Non-pigmented ciliary epithelial cell (primary cell): ENCODE results near the gene DAND5.

Source experiments
- DNase-seq: peaks from one replicate; pipeline ENCODE4 v3.0.0-alpha.2; 2010; ENCODE audit warnings: low read depth

DAND5 gene

DNA sequence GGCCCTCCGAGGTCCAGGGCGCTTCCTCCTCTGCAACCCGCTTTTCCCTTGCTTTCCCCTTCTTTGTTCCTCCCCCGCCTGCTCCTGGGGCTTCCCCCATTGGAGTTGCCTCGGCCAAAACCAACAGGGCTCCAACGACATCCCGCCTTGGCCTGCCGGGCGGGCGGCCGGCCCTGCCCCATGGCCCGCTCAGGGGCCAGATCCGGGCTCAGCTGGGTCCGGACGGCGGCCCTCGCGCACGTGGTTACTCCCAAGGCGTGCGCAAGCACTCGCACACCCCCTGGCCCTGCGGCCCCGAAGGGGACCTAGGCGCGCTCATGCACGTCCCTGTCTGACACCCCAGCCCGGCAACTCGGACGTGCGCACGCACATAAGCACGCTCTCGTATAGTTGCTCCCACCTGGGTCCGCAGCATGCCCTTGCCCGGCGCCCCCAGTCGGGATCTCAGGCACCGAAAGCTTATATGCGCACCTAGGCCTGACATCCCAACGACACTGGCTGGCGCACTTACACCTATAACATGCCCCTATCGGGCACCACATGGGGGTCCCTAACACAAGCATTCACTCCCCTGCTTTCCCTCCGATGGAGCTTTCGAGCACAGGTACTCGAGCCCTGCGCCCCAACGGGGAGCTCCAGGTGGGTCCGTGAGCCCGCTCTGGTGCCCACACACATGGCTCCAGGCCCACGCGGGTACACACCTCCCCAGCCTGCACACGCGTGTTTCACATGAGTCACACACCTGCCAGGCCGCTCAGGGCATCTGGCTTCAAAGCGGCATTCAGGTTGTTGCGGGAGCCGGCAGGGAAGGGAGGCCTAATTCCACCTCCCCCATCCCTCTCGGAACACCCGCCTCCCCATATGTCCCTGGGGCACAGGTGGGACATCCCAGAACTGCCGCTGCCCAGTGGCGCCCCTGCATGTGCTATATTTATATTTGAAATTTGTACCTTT is 40.9 kb downstream of the DAND5 start:
- DNase-seq: no peak

DNA sequence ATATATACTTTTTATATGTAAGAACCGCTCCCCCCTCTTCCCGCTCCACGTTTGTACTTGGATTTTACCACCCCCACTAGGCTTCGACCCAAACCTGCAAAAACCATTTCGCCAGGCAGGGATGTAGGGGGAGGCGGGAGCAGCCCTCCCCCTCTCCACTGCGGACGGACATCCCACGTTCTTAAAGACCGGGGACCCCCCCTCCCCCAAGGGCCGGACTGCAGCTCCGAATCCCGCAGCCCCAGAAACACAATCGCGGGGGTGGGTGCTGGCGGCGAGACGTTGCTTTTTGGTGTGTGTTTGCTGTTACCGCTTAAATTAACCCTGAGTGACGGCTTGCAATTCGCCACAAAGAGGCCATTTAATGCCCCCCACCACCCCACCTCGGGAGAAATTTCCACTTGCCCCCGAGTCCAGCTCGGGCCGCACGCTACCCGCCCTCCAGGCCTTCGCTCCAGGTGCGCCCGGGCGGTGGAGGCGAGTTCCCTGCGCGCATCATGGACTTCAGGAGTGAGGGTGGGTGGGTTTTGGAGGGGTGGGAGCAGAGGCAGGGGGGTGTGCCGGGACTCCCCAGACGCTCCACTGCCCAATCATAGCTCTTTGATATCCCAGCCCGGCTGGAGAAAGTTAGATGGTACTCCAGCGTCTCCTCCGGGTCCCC is 41.7 kb downstream of the DAND5 start:
- no peak for DNase-seq

DNA sequence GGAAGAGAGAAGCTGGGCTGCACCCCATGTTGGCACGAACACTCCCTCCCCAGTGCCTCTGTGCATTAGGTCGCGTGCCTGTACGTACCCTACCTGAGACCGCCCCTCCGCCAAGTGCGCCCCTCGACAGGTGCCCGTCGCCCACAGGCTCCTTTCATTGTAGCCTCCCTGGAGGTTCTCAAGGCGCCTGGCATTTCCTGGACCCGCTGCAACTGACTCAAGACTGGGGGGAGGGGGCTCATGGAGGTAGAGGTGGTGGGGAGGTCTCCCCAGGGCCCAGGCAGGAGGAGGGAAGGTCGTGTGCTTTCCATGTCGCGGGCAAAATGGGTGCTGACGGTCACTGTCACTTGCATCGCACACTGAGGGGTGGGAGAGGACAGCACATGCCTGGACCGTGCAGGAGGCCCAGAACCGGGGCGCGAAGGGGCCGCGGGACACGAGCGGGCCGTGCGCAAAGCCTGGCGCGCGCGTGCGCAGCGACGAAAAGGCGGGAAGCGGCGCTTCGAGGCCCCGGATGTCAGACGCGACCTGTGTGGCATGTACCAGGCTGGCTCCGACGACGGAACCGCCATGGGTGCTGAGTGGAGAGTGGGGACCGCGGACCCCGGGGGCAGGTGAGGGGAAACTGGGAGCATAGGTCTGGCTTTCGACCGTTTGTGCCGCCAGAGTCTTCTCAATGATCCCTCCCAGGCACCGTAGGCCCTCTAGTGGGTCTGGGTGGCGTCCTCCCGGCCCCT is 42.4 kb downstream of the DAND5 start:
- no peak for DNase-seq

DNA sequence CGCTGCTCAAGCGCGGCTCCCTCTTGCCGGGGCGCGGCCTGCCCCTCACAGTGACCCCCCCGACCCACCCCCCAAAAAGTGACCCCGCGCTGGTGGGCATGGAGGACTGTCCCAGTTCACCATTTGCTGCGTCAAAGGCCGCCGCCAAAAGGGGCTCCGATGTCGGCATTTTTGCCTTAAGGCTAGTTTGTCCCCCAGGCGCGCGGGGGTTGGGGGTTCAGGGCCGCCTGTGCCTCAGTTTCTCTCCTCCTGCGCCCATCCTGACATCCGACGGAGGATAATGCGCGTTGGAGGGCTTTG is 43.0 kb downstream of the DAND5 start:
- DNase-seq: no peak

DNA sequence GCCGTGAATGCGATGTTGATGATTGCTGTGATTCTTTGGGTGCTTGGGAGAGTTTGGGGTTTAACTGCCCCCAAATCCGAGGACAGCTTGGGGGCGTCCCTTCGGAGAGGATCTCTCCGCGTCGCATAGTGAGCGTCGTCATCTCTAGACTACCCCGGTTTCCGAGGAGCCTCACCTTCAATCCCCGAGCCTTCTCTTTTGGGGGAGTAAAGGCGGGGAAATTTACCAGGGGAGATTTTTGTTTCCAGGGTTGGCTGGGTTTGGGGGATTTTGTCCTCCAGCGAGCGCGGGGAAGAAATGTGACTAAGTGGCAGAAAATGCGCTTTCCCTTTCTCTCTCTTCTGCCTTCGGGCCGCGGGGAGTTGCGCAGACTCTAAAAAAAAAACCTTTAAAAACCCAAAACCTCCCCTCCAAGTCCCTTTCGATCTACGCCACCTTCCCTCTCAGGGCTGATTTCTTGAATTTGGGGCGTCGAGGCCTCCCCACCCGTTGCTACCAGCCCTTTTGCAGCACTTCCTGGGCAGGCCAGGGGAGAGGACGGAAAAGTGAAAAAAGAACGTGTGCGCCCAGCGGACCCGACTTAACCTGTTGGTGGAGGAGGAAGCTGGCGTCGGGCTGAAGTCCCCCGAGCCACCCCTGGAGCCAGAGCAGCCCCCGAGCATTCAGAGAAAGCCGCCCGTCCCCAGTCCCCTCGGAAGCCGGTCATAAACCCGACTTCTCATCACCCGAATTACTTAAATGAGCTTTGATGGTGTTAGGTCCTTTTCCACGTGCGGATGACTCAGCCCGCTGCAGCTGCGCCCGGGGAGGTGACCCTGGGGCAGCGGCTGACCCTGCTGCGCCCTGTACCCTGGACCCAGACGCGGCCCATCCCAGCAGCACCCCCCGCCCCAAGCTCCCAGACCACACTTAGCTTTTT is 43.6 kb downstream of the DAND5 start:
- no peak for DNase-seq

DNA sequence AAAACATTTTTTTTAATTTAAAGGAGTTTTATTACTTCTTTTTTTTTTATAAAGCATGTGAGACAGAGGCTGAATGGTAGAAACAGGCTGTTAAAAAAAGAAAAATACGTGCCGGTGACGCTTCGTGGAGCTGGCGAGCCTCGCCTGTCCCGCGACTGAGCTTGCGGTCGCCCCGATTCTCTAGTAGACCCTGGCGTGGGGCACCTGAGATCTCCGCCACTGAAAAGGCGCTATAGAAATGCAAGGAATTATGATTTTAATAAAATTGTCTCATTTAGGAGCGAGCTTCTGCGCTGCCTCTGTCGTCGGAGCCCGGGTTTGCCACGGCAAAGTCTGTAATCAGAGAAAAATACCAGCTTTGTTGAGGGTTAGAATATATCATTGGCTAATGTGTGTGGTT is 44.3 kb downstream of the DAND5 start:
- no peak for DNase-seq

DNA sequence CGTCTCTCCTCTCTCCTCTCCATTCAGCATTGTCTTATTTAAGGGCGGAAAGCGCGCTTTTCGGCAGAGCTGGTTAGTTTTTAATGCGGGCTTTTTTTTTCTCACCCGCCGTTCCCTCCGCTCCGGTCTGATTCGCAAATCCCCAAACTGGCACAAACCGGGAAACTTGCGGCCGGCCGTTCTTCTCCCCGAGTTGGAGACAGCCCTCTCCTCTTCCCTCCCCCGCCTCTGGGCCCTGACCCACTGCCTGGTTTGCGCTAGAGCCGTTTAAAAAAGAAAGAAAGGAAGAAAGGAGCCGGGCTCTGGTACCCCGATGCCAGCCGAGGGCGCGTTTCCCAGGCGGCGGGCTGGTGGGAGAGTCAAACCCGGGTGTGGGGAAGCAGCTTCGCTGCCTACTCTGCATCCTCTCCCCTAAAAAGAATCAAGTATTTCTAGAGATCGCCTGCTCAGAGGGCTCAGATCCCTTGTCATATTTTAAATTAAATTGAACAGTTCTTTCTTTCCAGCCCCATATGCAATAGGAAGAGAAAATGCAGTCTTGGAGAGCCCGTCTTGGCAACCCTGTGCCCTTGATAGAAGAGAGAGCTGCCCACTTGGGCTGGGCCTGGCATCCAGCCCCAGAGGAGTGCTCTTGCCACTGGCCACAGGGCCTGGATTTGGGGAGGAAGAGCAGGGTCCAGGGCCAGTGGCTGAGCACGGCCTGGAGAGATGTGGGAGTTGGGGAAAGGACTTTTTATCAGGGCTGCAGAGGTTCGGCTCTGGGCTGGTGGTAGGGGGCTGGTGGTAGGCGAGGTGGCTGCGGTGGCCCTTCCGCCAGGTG is 44.9 kb downstream of the DAND5 start:
- no peak for DNase-seq

DNA sequence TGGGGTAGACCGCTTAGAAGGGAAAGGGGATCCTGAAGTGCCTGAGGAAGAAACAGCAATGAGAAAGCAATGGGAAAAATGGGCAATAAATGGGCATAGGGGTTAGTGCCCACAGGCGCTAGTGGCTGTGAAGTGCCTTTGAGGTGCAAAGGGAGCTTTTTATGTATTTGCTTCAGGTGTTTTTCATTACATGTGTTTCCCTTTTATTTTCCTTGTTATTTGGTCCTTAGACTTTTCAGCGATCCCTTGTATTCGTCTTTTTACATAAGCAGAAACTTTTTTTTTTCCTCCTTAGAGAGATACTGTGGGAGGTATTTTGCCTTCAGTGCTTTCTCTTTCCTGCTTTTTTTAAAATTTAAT is 45.5 kb downstream of the DAND5 start:
- DNase-seq: no peak

DNA sequence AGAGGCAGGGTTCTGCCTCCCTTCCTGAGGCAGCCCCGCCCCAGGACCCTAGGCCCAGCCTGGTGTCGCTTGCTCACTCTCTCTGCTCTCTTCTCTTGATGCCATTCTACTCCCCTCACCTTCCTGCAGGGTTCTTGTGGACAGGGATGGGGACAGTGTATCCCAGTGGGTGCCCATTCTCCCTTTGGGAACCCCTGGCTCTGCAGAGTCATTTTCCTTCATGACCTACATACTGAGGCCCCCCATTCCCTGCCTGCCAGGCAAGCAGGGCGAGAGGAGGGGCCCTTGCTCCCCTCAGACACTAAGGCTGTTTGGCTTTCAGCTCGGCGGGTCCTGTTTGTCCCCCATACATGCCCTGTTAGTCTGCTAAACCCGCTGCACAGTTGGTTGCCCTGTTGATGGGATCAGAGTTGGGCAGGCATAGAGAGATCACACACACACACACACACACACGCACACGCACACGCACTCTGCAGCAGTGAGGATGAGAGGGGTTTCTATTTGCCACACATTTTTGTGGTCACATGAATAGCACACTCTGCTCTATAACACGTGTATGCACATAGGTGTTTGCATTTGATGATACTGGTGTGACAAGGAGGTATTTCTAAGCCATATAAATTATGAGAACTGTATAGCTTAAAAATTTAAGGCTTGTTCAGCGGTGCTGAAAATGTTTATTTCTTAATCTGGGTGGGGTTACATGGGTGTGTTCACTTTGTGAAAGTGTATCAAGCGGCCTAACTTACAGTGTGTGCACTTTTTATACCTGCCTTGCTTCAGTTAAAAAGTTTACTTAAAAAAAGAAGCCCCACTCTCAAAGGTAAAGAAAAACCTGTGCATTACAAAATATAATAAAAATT is 46.2 kb downstream of the DAND5 start:
- no peak for DNase-seq

DNA sequence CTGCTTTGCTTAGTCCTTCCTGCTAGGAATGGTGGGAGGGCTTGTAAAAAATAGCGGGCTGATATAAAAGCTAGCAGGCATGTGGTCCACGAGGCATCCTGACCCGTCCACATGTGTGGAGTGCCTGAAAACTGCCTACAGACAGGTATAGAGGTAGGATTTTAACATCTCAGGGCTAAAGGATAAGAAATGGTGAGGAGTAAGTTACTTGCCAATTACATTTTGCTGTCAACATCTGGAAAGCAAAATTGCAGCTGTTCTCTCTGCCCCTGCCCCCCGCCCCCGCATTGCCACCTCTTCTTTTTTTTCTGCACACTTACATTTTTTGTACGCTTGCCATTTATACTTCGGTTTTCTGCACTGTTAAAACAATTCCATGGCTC is 46.9 kb downstream of the DAND5 start:
- no peak for DNase-seq

DNA sequence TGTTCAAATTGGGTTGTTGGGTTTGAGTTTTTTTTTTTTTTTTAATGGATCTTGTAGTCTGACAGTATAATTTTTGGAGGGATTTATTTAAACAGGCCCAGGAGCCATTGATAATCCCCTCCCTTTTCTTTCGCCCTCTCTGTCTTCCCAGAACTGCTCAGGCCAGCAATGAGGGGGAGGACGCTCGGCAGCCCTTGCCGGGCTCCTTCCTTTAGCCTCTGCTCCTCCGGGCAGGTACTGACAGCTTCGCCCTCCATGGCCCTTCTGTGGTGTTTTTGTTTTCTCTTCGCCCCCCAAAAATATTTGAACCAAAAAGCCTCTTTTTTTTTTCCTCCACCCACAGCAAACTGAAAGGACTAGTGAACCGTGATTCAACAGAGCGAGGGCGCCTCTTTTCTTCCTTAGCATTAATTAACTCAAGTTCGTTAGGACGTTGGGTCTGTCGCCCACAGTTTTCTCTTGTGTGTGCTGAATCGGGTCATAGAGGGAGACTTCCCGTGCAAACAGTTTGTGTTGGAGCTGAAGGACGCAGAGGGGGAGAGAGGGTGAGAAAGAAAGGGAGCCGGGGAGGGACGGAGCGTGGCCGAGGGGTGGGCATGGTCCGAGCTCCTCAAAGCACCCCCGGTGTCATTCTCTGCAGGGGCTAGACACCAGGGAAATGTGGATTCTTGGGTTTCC is 47.4 kb downstream of the DAND5 start:
- no peak for DNase-seq

DNA sequence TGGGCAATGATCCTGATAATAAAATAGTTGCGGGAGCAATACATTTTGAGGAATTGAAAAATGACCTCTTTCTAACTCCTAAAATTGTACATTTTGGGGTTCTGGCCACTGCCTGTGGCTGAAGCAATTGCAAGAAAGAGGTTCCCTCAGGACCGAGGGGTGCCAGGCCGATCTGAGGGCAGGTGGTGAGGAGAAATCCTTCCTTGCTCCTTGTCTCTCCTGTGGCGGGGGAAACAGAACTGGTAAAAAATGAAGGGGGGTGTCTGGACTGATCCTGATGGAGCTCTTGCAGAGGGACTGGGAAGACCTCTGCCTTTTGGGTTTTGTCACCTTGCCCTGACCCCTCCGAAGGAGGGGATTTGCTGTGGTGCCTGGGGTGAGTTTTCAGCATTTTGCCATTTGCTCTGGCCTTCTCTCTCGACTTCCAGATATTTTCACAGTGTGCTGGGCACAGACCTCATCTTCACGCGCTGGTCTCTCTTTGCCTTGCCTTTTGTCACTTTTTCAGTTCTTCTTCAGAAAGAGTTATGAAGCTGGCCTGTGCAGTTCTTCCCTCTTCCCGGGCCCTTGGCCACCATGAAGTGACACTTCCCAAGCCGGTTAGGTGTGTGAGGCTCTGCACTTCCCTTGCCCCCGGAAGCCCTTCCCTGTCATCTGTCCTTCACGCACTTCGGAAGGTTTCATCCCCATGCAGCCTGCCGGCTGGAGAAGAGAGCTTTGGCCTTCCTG is 48.1 kb downstream of the DAND5 start:
- DNase-seq: no peak

DNA sequence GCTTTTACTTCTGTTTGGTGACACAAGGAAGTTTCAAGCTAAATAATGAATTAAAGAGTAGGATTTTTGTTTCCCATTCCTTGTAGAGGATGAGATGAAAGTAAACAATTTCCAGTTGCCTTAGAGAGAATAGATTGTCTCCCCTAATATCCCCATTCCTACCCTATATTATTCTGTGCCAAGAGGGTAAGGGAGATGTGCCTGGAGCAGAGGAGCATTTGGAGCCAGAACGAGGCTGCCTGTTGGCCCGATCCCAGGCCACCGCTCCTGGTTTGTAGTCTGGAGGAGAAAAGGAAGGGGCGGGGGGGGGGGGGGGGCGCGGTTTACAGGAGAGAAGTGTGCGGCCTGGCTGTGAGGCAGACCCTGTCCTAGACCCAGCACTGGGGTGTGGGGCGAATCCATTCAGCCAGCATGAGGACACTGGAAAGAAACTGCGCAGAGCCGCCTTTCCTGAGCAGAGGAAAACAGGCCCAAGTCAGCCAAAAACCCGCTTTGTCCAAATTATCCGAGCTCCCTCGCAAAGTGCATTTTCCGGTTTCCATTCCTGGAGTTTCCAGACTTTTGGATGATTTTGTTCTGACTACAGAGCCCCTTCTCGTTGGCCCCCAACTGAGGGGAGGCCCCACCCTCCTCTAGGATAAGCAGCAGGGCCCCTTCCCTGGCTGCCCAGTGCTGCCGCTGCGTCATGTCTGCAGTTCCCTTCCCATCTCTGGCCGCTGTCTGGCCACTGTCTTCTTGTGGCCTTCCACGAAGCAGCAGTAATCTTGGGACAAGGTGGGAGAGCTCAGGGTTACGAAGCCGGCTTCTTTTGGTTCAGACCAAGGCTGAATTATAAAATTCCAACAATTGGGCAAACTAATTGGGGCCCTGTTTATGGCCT is 48.9 kb downstream of the DAND5 start:
- DNase-seq: no peak

DNA sequence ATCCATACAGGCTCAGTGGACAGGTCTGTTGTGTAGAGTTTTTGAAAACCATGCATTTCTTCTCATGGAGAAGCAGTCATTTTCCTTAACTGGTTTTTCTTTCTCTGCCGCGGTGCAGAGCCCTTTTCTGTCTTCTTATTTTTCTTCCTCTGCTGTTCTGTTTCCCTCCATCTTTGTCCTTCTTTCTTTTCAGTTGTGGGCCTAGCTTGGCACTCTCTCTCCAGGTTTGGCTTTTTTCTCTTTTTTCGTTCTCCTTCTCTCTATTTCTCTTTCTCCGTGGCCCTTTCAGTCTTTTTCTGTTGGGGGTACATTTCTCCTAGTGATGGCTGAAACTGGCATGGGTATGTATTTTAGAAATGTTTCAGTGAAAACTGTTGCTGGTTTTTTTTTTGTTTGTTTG is 50.0 kb downstream of the DAND5 start:
- no peak for DNase-seq

DNA sequence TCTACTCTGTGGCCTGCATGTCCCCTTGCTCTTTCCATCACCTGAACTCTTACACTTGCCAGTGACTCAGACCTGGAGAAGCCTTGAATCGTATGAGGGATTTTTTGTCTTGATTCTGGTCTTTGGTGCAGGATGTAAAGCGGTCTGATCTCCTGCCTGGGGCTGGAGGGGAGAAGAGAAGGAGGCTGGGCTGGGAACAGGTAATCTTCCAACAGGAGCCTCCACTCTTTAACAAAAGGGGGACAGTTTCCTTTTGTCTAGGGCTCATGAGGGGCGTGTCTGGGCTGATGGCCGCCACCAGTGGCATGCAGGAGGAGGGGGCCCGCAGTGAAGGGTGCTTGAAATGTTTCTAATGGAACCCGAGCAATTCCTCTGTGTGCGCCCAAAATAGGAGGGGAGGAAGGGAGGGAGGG is 50.6 kb downstream of the DAND5 start:
- DNase-seq: no peak

DNA sequence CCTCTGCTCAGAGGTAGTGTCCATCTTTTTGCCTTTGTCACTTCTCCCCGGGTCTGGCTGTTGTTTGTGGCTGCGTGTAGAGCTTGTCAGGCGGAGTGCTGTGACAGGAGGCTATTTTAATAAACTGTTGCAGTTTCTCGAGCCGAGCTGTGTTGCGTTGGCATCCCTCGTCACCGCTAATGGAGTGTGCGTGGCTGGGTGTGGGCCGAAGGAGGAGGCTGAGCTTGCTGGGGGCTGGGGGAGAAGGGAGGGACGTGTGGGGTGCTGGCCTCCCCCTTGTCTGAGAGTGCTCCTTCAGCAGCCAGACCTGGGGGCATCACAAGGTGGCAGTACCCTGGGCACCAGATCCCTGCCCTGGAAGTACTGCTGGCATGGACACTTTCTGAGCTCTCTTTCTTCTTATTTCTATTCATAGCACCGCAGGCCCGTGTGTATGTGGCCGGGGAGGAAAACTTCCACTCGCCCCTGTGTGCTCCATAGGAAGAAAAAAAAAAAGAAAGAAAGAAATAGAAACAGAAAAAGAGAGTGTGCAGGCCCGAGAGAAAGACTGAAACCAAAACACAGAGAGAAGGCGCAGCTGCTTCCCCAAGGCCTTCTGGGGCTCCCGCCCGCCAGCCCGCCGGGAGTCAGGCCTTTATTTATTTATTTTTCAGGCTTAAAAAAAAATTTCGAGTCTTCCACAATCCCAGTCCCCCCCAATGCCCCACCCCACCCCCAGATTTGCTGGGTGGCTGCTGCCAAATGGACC is 52.9 kb downstream of the DAND5 start:
- DNase-seq: no peak
